C4-2B (cell line): ENCODE measurements around the gene KCNJ10.

Experiments
- H3K27ac ChIP-seq: fragments of 450-650 bp; 2 replicates; pipeline ENCODE4 v1.5.1; 2017
- ZFX ChIP-seq: fragments of 450-650 bp; IDR thresholded peaks from 2 replicates; pipeline ENCODE4 v1.6.1; 2017
- TF ChIP-seq, protein P1 (sequence below): fragments of 450-650 bp; conservative IDR thresholded peaks from 2 replicates; pipeline ENCODE4 v1.5.1; 2017; ENCODE audit warnings: mild to moderate bottlenecking

Gene KCNJ10

DNA sequence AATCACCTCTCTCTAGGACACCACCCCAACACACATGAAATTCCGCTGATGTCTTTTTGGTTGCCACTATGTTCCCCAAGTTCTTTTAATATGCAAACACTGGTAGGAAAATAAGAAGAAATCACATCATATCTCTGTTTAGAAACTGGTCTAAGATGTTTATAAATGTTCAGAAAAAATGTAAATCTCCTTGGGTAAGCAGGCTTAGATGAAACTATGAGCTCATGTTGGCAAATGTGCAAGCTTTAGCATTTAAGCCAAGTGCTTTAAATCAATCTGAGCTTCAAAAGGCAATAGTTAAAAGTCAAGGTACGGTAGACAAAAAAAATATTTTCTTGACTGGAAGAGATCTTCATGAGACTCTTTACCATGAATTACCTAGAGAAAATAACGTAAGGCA is 90.7 kb downstream of the KCNJ10 start:
- H3K27ac ChIP-seq: no peak overlapping the region
- TF ChIP-seq ZFX: no peak
- TF ChIP-seq, protein P1, sequence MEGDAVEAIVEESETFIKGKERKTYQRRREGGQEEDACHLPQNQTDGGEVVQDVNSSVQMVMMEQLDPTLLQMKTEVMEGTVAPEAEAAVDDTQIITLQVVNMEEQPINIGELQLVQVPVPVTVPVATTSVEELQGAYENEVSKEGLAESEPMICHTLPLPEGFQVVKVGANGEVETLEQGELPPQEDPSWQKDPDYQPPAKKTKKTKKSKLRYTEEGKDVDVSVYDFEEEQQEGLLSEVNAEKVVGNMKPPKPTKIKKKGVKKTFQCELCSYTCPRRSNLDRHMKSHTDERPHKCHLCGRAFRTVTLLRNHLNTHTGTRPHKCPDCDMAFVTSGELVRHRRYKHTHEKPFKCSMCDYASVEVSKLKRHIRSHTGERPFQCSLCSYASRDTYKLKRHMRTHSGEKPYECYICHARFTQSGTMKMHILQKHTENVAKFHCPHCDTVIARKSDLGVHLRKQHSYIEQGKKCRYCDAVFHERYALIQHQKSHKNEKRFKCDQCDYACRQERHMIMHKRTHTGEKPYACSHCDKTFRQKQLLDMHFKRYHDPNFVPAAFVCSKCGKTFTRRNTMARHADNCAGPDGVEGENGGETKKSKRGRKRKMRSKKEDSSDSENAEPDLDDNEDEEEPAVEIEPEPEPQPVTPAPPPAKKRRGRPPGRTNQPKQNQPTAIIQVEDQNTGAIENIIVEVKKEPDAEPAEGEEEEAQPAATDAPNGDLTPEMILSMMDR: no peak

DNA sequence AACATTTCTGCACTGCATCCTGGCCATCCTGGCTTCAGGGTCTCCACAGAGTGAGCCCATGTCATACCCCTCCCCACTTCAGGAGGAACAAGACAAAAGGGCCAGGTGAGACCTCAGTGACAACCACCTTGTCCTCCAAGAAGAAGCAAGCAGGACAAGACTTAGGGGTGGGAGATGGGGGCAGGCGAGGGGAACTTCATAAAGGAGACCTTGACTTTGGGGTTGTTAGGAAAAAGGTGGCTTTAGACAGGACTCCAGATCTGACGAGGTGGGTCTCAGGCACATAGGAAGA is 91.9 kb downstream of the KCNJ10 start:
- TF ChIP-seq, protein P1: no peak
- TF ChIP-seq ZFX: no peak
- H3K27ac ChIP-seq: no peak overlapping the region

DNA sequence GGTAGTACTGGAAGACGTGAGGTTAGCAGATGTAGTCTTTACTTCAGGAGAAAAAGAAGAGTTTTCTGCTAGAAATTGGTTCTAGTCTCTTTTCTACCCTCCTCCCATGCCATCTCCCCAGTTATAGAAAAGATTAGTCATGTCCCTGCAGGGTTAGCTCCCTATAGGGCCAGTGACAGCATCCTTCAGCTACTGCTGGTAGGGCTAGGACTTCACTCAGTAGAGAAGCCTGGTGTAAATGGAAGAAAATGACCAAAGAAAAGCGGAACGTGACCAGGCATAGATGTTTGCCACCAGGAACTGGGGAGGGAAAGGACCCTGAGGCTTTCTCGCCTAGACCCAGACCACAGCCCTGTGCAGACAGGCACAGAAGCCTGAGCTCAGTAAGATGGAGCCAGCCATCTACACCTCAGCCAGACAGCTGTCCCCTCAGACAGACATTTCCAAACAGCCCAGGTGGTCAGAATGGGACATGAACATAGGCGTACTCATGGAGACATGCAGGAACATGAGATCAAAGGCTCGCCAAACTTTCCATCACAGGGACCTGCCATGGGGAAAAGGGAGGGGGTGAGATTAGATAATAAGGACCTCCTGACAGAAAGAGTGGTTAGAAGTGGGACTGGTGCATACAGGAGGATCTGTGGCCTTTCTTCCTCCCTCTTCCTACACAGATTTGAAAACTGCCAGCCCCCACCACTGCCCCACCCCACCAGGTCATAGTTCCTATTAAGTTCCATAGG is 92.4 kb downstream of the KCNJ10 start:
- no peak for TF ChIP-seq ZFX
- TF ChIP-seq, protein P1: no peak
- no peak overlapping the region for H3K27ac ChIP-seq

DNA sequence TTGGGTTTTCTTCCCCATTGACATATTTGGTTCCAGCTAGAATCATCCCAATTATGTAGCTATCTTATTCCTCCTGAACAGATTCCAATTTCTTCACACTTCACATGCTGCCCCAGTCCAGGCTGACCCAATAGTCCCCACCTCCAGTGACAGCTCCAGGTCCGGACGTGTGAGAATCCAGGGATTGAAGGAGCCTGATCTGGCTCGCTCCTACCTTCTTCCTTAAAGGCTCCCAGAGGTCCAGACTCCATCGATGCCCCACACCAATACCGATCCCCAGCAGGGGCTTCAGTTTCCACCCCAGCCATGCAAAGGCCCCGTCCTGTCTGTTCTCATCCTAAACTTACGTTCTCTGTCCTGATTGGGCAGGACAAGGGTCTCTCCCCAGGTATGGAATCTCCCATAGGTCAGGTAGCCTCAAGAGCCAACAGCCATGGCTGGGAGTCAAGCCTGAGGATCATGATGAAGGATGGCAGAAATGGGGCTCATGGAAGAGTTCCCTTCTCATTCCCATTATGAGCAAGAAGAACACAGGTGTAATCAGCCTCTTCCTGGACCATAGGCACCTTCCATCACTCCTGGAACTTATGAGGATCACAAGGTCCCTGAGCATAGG is 95.5 kb downstream of the KCNJ10 start:
- no peak for TF ChIP-seq ZFX
- TF ChIP-seq, protein P1: no peak
- no peak overlapping the region for H3K27ac ChIP-seq

DNA sequence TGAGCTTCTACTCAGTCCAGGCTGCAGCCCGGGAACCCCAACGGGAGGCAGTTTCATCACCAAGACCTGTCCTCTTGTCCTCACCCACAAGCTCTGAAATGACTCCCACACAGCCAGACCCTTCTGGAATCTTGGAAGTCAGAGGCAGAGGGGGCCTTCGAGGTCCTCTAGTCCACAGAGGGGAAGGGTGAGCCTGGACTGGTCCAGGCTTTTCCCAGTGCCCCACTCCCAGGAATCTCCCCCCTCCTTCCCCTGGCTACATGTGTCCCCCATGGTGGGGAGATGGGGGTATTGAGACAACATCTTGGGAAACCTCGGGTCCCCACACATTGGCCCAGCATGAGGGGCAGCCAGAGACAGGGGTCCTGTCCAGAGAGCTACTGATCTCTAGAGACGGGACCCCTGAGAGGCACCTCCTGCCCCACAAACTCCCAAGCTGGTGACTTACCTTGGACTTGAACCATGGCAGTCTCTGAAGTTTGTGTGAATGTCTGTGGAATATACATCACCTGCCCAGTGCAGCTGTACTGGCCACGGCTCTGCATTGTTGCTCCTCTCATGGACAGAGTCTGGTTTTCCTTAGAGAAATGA is 96.5 kb downstream of the KCNJ10 start:
- no peak for TF ChIP-seq ZFX
- TF ChIP-seq, protein P1: no peak
- no peak overlapping the region for H3K27ac ChIP-seq

DNA sequence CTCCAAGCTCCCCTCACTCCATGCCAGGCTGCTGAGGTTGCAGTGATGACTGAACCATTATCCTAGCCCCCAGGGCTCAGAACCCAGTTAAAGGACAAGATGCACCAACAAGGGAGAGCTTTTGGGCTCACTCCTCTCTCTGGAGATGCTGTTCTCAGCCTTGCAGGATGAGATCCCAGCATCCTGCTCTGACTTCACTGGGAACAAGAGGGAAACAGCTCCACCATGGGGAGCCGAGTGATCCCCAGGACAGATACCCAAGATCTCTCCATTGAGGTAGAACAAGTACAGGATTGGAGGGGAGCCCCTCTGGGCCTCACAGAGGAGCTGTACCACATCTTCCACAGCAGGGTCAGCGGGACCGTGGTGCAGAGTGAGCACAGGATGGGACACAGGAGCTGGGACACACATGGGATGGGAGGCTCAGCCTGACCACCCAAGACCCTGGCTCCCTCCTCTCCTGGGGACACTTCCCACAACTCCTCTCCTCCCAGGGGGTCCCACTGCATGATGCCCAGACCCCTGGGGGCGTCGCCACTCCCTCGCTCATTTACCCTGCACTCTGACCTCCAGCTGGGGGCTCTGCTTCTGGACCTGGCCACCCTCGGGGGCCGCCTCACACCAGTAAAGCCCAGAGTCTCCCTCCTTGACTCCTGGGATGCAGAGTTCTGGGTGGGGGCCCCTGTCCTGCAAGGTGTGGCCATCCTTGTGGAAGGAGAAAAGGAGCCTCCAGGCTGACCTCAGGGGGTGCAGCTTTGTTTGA is 97.3 kb downstream of the KCNJ10 start:
- H3K27ac ChIP-seq: no peak overlapping the region
- TF ChIP-seq, protein P1: no peak
- TF ChIP-seq ZFX: no peak

DNA sequence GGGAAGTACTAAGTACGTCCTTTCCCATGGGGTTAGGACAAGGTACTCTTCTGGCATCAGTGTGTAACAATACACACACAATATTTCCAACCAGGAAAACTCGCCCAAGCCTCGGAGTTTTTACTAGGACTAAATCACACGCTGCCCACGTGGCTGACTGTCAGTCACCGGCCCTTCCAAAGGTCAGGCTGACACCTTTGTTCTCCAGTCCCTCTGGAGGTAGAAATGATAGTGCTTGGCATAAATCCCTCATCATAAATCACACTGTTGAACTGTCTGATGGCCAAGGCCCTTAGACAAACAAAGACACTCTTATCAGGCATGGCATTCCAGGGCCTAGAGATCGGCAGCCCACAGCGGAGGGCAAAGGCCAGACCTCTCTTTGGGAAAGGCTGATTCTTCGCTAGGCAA is 99.0 kb downstream of the KCNJ10 start:
- TF ChIP-seq ZFX: no peak
- TF ChIP-seq, protein P1: no peak
- no peak overlapping the region for H3K27ac ChIP-seq
